ENCODE measurements around the gene CDKN1A.

CDKN1A gene

DNA sequence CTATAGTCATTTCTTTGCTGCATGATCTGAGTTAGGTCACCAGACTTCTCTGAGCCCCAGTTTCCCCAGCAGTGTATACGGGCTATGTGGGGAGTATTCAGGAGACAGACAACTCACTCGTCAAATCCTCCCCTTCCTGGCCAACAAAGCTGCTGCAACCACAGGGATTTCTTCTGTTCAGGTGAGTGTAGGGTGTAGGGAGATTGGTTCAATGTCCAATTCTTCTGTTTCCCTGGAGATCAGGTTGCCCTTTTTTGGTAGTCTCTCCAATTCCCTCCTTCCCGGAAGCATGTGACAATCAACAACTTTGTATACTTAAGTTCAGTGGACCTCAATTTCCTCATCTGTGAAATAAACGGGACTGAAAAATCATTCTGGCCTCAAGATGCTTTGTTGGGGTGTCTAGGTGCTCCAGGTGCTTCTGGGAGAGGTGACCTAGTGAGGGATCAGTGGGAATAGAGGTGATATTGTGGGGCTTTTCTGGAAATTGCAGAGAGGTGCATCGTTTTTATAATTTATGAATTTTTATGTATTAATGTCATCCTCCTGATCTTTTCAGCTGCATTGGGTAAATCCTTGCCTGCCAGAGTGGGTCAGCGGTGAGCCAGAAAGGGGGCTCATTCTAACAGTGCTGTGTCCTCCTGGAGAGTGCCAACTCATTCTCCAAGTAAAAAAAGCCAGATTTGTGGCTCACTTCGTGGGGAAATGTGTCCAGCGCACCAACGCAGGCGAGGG lies 594 bp upstream of the CDKN1A start:
- DNase-seq (ENCODE audit: low spot score in 2 of 2) (no peak), ATAC-seq (ENCODE audit: low read depth) (no peak)
- Mint-ChIP-seq H3K27ac (peak overlapping the region; percentile 99), H3K27me3 (no peaks in the 10 kb centered on the region), H3K9me3 (no peaks in the 10 kb centered on the region), H3K4me3 (peak overlapping the region; percentile 74), H3K4me1 (peaks cover 25% of the 10 kb centered on the region), H3K36me3 (peaks cover 2% of the 10 kb centered on the region)

DNA sequence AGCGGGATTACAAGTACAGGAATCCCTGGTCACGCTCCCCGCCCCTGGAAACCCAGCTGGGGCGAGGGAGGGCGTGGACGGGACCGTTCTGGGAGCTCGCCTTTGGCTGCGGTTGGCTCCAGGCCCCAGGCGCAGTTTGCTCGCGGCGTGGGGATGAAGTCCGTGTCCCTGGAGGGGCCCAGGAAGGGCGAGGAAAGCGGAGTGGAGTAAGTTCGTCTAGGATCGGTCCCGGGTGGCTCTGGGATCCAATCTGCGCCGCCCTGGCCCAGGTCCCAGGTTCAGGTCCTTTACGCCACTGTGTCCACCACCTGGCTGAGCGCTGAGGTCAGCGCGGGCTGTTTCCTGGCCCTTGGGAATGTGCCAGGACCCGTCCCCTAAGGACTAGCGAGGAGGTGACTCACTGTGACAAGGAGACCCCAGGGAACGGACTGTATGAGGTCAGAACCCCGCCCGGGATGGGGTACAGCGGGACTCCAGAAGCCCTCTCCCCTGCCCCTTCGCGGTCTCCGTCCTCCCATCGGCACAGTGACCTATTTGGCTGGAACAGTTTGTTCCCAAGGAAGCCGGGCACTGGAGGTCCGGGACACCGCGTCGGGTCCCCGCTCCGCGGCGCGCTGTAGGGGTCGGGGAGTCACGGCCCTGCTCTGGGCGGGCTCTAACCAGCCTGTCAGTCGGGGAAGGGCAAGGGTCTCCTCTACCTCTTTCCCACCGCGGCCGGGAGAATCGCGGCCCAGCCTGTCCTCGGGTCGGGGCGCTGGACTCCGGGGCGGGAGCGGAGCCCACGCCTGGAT lies 724 bp downstream of the CDKN1A start:
- Mint-ChIP-seq H3K27ac (peak overlapping the region; percentile 99), H3K36me3 (peaks cover 2% of the 10 kb centered on the region), H3K9me3 (no peaks in the 10 kb centered on the region), H3K4me1 (peaks cover 34% of the 10 kb centered on the region), H3K4me3 (peak overlapping the region; percentile 92), H3K27me3 (no peaks in the 10 kb centered on the region)
- DNase-seq (ENCODE audit: low spot score in 2 of 2) (peak; percentile 50 to 65), ATAC-seq (ENCODE audit: low read depth) (no peak)

DNA sequence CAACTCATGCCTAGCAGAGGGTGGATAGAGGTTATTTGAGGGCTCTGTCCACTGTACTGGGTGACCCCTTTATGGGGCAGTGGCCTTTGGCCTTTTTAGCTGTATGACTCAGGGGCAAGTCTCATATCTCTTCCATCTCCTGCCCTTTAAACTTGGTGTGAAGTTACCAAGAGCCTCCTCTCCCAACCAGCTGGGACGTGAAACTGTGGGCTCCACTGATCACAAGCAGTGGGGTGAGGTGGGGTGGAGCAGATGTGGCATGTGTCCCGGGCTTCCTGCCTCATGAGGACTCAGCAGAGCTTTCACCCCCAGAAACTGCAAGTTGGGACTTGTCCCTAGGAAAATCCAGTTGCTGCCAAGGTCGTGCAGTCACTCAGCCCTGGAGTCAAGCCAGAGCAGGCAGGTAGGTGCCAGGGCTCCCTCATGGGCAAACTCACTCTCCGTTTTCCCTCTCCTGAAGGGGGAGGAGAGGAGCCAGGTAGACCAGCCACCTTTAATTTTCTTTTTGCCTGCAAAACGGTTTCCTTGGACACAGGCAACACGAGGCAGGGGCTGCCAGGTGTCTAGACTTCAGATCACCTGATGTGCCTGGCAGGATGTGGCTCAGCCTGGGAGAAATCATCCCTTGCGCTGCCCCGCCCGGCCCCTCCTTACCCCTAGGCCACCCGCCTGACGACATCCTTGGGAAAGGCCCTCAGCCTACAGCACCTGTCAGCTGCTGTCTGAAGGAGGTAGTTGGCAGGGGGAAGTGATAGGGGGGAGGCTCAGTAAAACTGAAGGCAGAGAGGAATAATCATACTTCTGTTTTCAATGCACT lies 4.0 kb downstream of the CDKN1A start:
- Mint-ChIP-seq H3K4me1 (peaks cover 32% of the 10 kb centered on the region), H3K27ac (peak overlapping the region; percentile 99), H3K9me3 (no peaks in the 10 kb centered on the region), H3K36me3 (peaks cover 9% of the 10 kb centered on the region), H3K4me3 (peak overlapping the region; percentile 75), H3K27me3 (no peaks in the 10 kb centered on the region)
- ATAC-seq (ENCODE audit: low read depth): peak; percentile 68
- peak; percentile 79 to 91 for DNase-seq (ENCODE audit: low spot score in 2 of 2)

DNA sequence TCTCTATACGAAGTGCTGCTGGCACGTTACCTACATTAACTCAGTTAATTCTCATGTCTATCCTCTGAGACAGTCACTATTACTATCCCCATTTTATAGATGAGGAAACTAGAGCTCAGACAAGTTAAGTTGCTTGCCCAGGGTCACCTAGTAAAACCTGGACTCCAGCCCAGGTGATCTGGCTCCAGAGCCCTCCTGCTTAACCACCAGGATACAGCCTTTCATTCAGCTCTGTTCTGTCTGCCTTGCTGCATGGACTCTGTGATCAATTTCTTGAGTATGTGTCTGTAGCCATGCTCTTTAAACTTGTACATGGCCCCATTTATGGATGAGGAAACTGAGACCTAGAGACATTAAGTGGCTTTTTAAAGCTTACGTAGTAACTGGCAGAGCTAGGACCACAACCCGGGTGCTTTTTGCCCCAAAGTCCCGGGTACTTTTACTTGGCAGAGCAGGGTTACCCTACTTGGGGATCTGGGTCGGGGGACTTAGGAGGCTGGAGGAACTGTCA lies 4.7 kb downstream of the CDKN1A start:
- ATAC-seq (ENCODE audit: low read depth) (no peak), DNase-seq (ENCODE audit: low spot score in 2 of 2) (peak in 1 of 2 donors; percentile 50)
- Mint-ChIP-seq H3K4me3 (peak overlapping the region; percentile 75), H3K4me1 (peaks cover 32% of the 10 kb centered on the region), H3K27me3 (no peaks in the 10 kb centered on the region), H3K36me3 (peaks cover 9% of the 10 kb centered on the region), H3K27ac (peak overlapping the region; percentile 99), H3K9me3 (no peaks in the 10 kb centered on the region)

GRCh38 chr6:36683656-36684446 lies 5.3 kb downstream of the CDKN1A start:
- Mint-ChIP-seq H3K27me3 (no peaks in the 10 kb centered on the region), H3K9me3 (no peaks in the 10 kb centered on the region), H3K36me3 (peaks cover 9% of the 10 kb centered on the region), H3K4me1 (peaks cover 34% of the 10 kb centered on the region), H3K4me3 (peak overlapping the region; percentile 75), H3K27ac (peak overlapping the region; percentile 99)
- peak in 1 of 2 donors; percentile 18 for DNase-seq (ENCODE audit: low spot score in 2 of 2)
- ATAC-seq (ENCODE audit: low read depth): no peak

DNA sequence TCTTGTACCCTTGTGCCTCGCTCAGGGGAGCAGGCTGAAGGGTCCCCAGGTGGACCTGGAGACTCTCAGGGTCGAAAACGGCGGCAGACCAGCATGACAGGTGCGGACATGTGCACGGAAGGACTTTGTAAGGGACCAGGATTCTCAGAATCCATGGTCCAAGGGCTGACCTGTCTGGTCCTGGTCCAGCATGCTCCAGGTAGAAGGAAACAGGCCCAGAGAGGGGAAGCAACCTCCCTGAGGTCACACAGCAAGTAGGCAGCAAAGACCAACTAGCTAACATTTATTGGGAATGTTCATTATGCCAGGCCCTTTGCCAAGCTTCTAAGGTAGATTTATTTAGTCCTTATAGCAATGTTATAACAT lies 5.9 kb downstream of the CDKN1A start:
- Mint-ChIP-seq H3K9me3 (no peaks in the 10 kb centered on the region), H3K4me3 (no peak overlapping the region), H3K4me1 (peaks cover 37% of the 10 kb centered on the region), H3K27ac (peak overlapping the region; percentile 99), H3K36me3 (peaks cover 9% of the 10 kb centered on the region), H3K27me3 (no peaks in the 10 kb centered on the region)
- ATAC-seq (ENCODE audit: low read depth): no peak
- no peak for DNase-seq (ENCODE audit: low spot score in 2 of 2)

GRCh38 chr6:36685166-36685924 lies 6.8 kb downstream of the CDKN1A start:
- no peak for DNase-seq (ENCODE audit: low spot score in 2 of 2)
- H3K36me3 Mint-ChIP-seq: peaks cover 10% of the 10 kb centered on the region
- no peak for ATAC-seq (ENCODE audit: low read depth)
- H3K4me1 Mint-ChIP-seq: peaks cover 44% of the 10 kb centered on the region
- H3K27ac Mint-ChIP-seq: peak overlapping the region; percentile 67
- H3K9me3 Mint-ChIP-seq: no peaks in the 10 kb centered on the region
- no peak overlapping the region for H3K4me3 Mint-ChIP-seq
- no peaks in the 10 kb centered on the region for H3K27me3 Mint-ChIP-seq

DNA sequence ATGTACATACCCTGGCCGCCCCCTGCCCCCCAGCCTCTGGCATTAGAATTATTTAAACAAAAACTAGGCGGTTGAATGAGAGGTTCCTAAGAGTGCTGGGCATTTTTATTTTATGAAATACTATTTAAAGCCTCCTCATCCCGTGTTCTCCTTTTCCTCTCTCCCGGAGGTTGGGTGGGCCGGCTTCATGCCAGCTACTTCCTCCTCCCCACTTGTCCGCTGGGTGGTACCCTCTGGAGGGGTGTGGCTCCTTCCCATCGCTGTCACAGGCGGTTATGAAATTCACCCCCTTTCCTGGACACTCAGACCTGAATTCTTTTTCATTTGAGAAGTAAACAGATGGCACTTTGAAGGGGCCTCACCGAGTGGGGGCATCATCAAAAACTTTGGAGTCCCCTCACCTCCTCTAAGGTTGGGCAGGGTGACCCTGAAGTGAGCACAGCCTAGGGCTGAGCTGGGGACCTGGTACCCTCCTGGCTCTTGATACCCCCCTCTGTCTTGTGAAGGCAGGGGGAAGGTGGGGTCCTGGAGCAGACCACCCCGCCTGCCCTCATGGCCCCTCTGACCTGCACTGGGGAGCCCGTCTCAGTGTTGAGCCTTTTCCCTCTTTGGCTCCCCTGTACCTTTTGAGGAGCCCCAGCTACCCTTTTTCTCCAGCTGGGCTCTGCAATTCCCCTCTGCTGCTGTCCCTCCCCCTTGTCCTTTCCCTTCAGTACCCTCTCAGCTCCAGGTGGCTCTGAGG lies 7.6 kb downstream of the CDKN1A start:
- DNase-seq (ENCODE audit: low spot score in 2 of 2): peak in 1 of 2 donors; percentile 20
- Mint-ChIP-seq H3K9me3 (no peaks in the 10 kb centered on the region), H3K4me3 (no peak overlapping the region), H3K36me3 (peaks cover 11% of the 10 kb centered on the region), H3K27ac (peak overlapping the region; percentile 67), H3K27me3 (no peaks in the 10 kb centered on the region), H3K4me1 (peaks cover 44% of the 10 kb centered on the region)
- ATAC-seq (ENCODE audit: low read depth): no peak

DNA sequence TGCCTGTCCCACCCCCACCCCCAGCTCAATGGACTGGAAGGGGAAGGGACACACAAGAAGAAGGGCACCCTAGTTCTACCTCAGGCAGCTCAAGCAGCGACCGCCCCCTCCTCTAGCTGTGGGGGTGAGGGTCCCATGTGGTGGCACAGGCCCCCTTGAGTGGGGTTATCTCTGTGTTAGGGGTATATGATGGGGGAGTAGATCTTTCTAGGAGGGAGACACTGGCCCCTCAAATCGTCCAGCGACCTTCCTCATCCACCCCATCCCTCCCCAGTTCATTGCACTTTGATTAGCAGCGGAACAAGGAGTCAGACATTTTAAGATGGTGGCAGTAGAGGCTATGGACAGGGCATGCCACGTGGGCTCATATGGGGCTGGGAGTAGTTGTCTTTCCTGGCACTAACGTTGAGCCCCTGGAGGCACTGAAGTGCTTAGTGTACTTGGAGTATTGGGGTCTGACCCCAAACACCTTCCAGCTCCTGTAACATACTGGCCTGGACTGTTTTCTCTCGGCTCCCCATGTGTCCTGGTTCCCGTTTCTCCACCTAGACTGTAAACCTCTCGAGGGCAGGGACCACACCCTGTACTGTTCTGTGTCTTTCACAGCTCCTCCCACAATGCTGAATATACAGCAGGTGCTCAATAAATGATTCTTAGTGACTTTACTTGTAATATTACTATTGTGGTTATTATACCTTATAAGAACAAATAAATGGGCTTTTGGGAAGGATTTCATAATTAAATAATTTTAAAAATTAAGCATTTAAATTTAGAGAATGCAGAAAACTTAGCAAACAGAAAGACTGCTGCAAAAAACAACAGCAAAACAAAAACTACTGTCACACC lies 8.4 kb downstream of the CDKN1A start:
- H3K4me1 Mint-ChIP-seq: peaks cover 49% of the 10 kb centered on the region
- no peak for DNase-seq (ENCODE audit: low spot score in 2 of 2)
- H3K27me3 Mint-ChIP-seq: no peaks in the 10 kb centered on the region
- no peak for ATAC-seq (ENCODE audit: low read depth)
- H3K4me3 Mint-ChIP-seq: no peak overlapping the region
- H3K9me3 Mint-ChIP-seq: no peaks in the 10 kb centered on the region
- peak overlapping the region; percentile 67 for H3K27ac Mint-ChIP-seq
- peaks cover 9% of the 10 kb centered on the region for H3K36me3 Mint-ChIP-seq

- no peaks in the 10 kb centered on the region for H3K27me3 Mint-ChIP-seq
- DNase-seq (ENCODE audit: low spot score in 2 of 2): no peak
- H3K9me3 Mint-ChIP-seq: no peaks in the 10 kb centered on the region
- peak overlapping the region; percentile 38 for H3K27ac Mint-ChIP-seq
- ATAC-seq (ENCODE audit: low read depth): no peak
- no peak overlapping the region for H3K4me3 Mint-ChIP-seq
- H3K4me1 Mint-ChIP-seq: peaks cover 51% of the 10 kb centered on the region
- peaks cover 9% of the 10 kb centered on the region for H3K36me3 Mint-ChIP-seq
Observed at GRCh38 chr6:36688063-36688738, 9.7 kb downstream of the CDKN1A start.

GRCh38 chr6:36688739-36689075 lies 10.2 kb downstream of the CDKN1A start:
- Mint-ChIP-seq H3K4me3 (no peak overlapping the region), H3K9me3 (no peaks in the 10 kb centered on the region), H3K27ac (peak overlapping the region; percentile 38), H3K27me3 (no peaks in the 10 kb centered on the region), H3K36me3 (peaks cover 9% of the 10 kb centered on the region), H3K4me1 (peaks cover 51% of the 10 kb centered on the region)
- ATAC-seq (ENCODE audit: low read depth) (no peak), DNase-seq (ENCODE audit: low spot score in 2 of 2) (no peak)
